Measurements from ENCODE around the gene PDK1. TPM values are rescaled to one million over a fixed set of nuclear protein-coding genes. Genes with fewer than 3 reads are reported as not detected.

Gene PDK1
- total RNA-seq, 2 experiments from 2014 or later: 30.0 to 31.1 TPM

GRCh38 chr2:172554352-172555271 is 1.3 kb upstream of the PDK1 start:
- Histone ChIP-seq H3K4me1 (ENCODE audit: insufficient read depth, low read length) (peaks cover 21% of the 10 kb centered on the region), H3K9me3 (ENCODE audit: control insufficient read depth in 1 of 2, insufficient read depth in 1 of 2, low read length in 2 of 2) (no peaks in the 10 kb centered on the region), H3K36me3 (ENCODE audit: insufficient read depth, low read length) (peaks cover under 1% of the 10 kb centered on the region), H3K4me3 (ENCODE audit: low read length) (peak overlapping the region; percentile 71), H3K27ac (ENCODE audit: low read depth in 1 of 2, low read length in 2 of 2) (peak overlapping the region in 1 of 2 donors; percentile 68), H3K27me3 (ENCODE audit: control insufficient read depth in 1 of 2, insufficient read depth in 2 of 2, low read length in 2 of 2) (no peaks in the 10 kb centered on the region)
- no peak for TF ChIP-seq CTCF (IDR thresholded peaks at IDR 0.05)
- ATAC-seq (ENCODE audit: poor library complexity) (no peak), DNase-seq (peak in 4 of 14 experiments; percentile 5 to 31 (median 22))
- Mint-ChIP-seq H3K27ac (peak overlapping the region; percentile 92), H3K9me3 (no peaks in the 10 kb centered on the region), H3K4me3 (peak overlapping the region; percentile 83), H3K36me3 (ENCODE audit: low read depth) (peaks cover 33% of the 10 kb centered on the region), H3K27me3 (no peaks in the 10 kb centered on the region), H3K4me1 (ENCODE audit: low read depth) (peaks cover 70% of the 10 kb centered on the region)
- intact Hi-C loops (cut with DNase I, micrococcal nuclease): loop anchor here in 1 of 2 experiments (2.0 to 10.0 kb wide), 10 partner anchors 62 to 1700 kb away; partner anchors contain the start of genes DCAF17, DYNC1I2, GORASP2 and HAT1
- ChIA-PET POLR2A (interaction anchor here (0.7 to 4.4 kb wide), 11 partner anchors 20 to 1625 kb away, joined by 3 to 54 read pairs (median 4); partner anchors contain the start of genes GORASP2 and HAT1), CTCF (interaction anchor here (0.6 to 1.2 kb wide), 3 partner anchors 10 to 1626 kb away, joined by 3 read pairs; partner anchors contain the start of genes GORASP2 and SLC25A12)

GRCh38 chr2:172555272-172555521 is 693 bp upstream of the PDK1 start:
- TF ChIP-seq CTCF (IDR thresholded peaks at IDR 0.05): no peak
- peaks cover 64% of the 10 kb centered on the region for H3K4me1 Mint-ChIP-seq (ENCODE audit: low read depth)

GRCh38 chr2:172556284-172557033 is 569 bp downstream of the PDK1 start:
- H3K4me3 Mint-ChIP-seq: peak overlapping the region; percentile 95
- no peak for TF ChIP-seq CTCF (IDR thresholded peaks at IDR 0.05)
- intact Hi-C loops (cut with DNase I, micrococcal nuclease): loop anchor here (1.0 to 10.0 kb wide), 8 partner anchors 60 to 1698 kb away; partner anchors contain the start of genes DCAF17 (in 1 of the 2), DYNC1I2 (in 1 of the 2), GORASP2 (in 1 of the 2) and HAT1 (in 1 of the 2)
- Histone ChIP-seq H3K27me3 (ENCODE audit: control insufficient read depth in 1 of 2, insufficient read depth in 2 of 2, low read length in 2 of 2) (no peaks in the 10 kb centered on the region), H3K9me3 (ENCODE audit: control insufficient read depth in 1 of 2, insufficient read depth in 1 of 2, low read length in 2 of 2) (no peaks in the 10 kb centered on the region), H3K36me3 (ENCODE audit: insufficient read depth, low read length) (peaks cover 13% of the 10 kb centered on the region), H3K4me1 (ENCODE audit: insufficient read depth, low read length) (peaks cover 21% of the 10 kb centered on the region), H3K27ac (ENCODE audit: low read depth in 1 of 2, low read length in 2 of 2) (peak overlapping the region in 1 of 2 donors; percentile 86), H3K4me3 (ENCODE audit: low read length) (peak overlapping the region; percentile 71)
- POLR2A ChIA-PET: interaction anchor here (1.0 to 4.4 kb wide), 13 partner anchors 8 to 1628 kb away, joined by 3 to 54 read pairs (median 5); no protein-coding TSS in a partner anchor
- H3K36me3 Mint-ChIP-seq (ENCODE audit: low read depth): peaks cover 38% of the 10 kb centered on the region
- DNase-seq (peak; percentile 19 to 75 (median 56)), ATAC-seq (ENCODE audit: poor library complexity) (peak; percentile 41)
- H3K4me1 Mint-ChIP-seq (ENCODE audit: low read depth): peaks cover 61% of the 10 kb centered on the region
- H3K27ac Mint-ChIP-seq: peak overlapping the region; percentile 92
- CTCF ChIA-PET: interaction anchor here (0.9 kb wide), 1 partner anchor 94 kb away, joined by 4 read pairs; no protein-coding TSS in a partner anchor
- H3K9me3 Mint-ChIP-seq: no peaks in the 10 kb centered on the region
- no peaks in the 10 kb centered on the region for H3K27me3 Mint-ChIP-seq

More at GRCh38 chr2:172555272-172555521, 693 bp upstream of the PDK1 start:
- intact Hi-C loops (cut with DNase I, micrococcal nuclease): loop anchor here in 1 of 2 experiments (2.0 to 10.0 kb wide), 8 partner anchors 62 to 1700 kb away; partner anchors contain the start of genes DCAF17, DYNC1I2, GORASP2 and HAT1
- Histone ChIP-seq H3K36me3 (ENCODE audit: insufficient read depth, low read length) (peaks cover 6% of the 10 kb centered on the region), H3K27ac (ENCODE audit: low read depth in 1 of 2, low read length in 2 of 2) (peak overlapping the region; percentile 47 to 68), H3K9me3 (ENCODE audit: control insufficient read depth in 1 of 2, insufficient read depth in 1 of 2, low read length in 2 of 2) (no peaks in the 10 kb centered on the region), H3K27me3 (ENCODE audit: control insufficient read depth in 1 of 2, insufficient read depth in 2 of 2, low read length in 2 of 2) (no peaks in the 10 kb centered on the region), H3K4me3 (ENCODE audit: low read length) (peak overlapping the region; percentile 71), H3K4me1 (ENCODE audit: insufficient read depth, low read length) (peaks cover 24% of the 10 kb centered on the region)
- H3K27me3 Mint-ChIP-seq: no peaks in the 10 kb centered on the region
- H3K4me3 Mint-ChIP-seq: peak overlapping the region; percentile 97
- POLR2A ChIA-PET: interaction anchor here (0.7 to 4.4 kb wide), 11 partner anchors 20 to 1626 kb away, joined by 3 to 54 read pairs (median 4); partner anchors contain the start of genes GORASP2 and HAT1
- peaks cover 28% of the 10 kb centered on the region for H3K36me3 Mint-ChIP-seq (ENCODE audit: low read depth)
- H3K9me3 Mint-ChIP-seq: no peaks in the 10 kb centered on the region
- CTCF ChIA-PET: interaction anchor here (0.5 to 1.2 kb wide), 3 partner anchors 30 to 1626 kb away, joined by 3 read pairs; partner anchors contain the start of genes GORASP2 and SLC25A12
- ATAC-seq (ENCODE audit: poor library complexity) (no peak), DNase-seq (no peak)
- peak overlapping the region; percentile 92 for H3K27ac Mint-ChIP-seq

Measured in CD4-positive, alpha-beta T cell (primary cell).